ENCODE results near the gene HOXB8.

The HOXB8 gene

DNA sequence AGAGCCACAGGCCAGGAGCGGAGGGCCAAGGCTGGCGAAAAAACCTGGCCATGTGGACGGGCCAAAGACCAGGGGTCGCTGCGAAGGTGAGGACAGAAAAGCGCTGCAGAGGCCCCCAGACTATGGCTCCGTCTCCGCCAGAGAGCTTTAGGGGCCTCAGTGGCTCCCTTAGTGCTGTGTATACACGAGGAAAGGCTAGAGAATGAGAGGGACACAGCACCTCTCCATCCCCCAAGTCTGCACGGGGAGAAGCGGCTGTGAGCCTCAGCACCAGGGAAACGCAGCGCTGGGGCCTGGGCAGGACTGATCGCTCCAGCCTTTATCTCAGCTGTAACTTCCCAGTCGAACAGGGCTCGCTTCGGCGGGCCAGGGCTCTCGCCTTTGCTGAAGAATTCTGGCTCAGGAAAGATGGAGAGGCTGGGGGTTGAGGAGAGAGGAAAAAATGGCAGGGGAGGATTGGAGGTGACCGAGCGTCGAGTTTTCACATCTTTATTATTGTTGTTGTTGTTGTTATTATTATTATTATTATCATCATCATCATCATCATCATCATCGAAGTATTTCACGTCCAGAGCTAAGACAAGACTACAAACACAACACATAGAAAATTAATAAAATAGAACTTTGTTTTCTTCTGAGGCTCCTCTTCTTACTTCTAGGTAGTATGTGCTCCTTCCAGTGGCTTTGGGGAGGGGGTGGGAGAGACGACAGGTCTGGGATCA is 19.7 kb downstream of the HOXB8 start:
- Mint-ChIP-seq H3K4me3 (peak overlapping the region; percentile 91 to 98 (median 94)), H3K27ac (peak overlapping the region in 1 of 3 experiments; percentile 92), H3K36me3 (ENCODE audit: low read depth) (peaks cover 53% of the 10 kb centered on the region), H3K27me3 (ENCODE audit: low read depth) (peaks cover 92% of the 10 kb centered on the region), H3K4me1 (peaks cover 84% of the 10 kb centered on the region), H3K9me3 (no peaks in the 10 kb centered on the region)
- TF ChIP-seq, protein P1, sequence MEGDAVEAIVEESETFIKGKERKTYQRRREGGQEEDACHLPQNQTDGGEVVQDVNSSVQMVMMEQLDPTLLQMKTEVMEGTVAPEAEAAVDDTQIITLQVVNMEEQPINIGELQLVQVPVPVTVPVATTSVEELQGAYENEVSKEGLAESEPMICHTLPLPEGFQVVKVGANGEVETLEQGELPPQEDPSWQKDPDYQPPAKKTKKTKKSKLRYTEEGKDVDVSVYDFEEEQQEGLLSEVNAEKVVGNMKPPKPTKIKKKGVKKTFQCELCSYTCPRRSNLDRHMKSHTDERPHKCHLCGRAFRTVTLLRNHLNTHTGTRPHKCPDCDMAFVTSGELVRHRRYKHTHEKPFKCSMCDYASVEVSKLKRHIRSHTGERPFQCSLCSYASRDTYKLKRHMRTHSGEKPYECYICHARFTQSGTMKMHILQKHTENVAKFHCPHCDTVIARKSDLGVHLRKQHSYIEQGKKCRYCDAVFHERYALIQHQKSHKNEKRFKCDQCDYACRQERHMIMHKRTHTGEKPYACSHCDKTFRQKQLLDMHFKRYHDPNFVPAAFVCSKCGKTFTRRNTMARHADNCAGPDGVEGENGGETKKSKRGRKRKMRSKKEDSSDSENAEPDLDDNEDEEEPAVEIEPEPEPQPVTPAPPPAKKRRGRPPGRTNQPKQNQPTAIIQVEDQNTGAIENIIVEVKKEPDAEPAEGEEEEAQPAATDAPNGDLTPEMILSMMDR (IDR thresholded peaks at IDR 0.05; ENCODE audit: unreplicated experiment in 3 of 3) = no peak

DNA sequence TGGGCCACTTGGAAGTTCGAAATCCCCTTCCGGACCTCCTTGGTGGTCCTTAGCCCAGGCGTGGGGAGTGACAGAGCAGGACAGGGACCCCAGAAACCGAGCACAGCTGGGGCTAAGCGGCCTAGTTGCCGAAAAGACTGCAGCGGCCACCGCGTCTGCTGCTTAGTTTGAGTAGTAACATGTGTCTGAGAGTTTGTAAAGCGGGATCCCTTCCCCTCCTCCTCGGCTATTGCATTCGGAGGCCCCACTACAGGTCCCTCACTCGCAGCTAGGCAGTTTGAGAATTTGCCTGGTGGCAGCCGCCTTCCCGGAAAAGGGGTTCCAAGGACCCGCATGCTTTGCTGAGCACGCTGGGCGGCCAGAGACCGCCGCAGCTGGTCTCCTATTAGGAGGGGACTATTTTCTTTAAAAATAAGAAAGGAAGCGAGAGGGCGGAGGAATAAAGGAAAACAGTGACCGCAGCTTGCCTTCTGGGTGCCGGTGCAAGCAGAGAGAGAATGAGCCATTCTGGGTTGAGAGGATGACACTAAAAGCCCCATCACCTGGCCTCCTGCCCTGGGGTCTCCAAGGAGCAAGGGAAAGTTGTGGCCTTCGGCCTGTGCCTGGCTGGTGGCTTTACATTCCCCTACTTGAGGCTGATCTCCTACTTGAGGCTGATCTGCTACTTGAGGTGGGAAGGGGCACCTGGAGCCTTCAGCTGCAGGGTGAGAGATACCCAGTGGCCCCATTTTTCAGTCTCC is 20.4 kb downstream of the HOXB8 start:
- H3K36me3 Mint-ChIP-seq (ENCODE audit: low read depth) = peaks cover 60% of the 10 kb centered on the region
- H3K9me3 Mint-ChIP-seq = no peaks in the 10 kb centered on the region
- peaks cover 91% of the 10 kb centered on the region for H3K27me3 Mint-ChIP-seq (ENCODE audit: low read depth)
- TF ChIP-seq, protein P1 (IDR thresholded peaks at IDR 0.05; ENCODE audit: unreplicated experiment in 3 of 3) = no peak
- H3K4me1 Mint-ChIP-seq = peaks cover 84% of the 10 kb centered on the region
- peak overlapping the region; percentile 91 to 98 (median 94) for H3K4me3 Mint-ChIP-seq
- H3K27ac Mint-ChIP-seq = peak overlapping the region in 1 of 3 experiments; percentile 92

DNA sequence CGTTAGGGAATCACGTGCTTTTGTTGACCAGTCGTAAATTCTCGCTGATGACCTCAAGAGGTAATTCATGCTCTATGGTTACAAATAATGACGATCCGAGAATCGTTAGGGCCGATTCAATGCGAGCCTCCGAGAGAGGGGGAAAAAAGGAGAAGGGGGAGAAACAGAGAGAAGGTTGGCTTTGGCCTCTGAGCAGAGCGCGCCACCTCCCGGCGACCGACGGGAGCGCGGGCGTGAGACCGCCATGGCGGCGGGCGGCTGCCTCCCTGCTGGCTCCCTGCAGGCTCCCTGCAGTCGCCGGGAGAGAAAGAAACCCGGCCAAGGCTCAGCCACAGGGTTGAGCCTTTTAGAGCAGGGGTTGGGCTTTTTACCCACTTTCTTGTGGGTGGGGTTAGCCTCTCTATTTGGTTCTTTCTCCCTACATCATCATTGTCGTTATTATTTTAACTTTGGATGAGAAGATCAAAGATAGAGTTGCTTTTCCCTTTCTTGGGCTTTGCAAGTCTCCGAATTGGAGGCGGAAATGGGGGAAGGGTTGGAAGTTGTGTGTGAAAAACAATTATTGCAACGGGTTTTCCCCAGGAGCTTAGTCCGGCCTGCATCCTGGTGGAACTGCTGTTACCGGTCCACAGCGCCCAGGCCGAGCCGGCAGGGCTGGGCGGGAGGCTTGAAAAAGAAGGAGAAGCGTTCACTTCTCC is 21.1 kb downstream of the HOXB8 start:
- peaks cover 82% of the 10 kb centered on the region for H3K4me1 Mint-ChIP-seq
- H3K27ac Mint-ChIP-seq = peak overlapping the region in 1 of 3 experiments; percentile 92
- no peaks in the 10 kb centered on the region for H3K9me3 Mint-ChIP-seq
- peaks cover 90% of the 10 kb centered on the region for H3K27me3 Mint-ChIP-seq (ENCODE audit: low read depth)
- peak overlapping the region; percentile 91 to 98 (median 94) for H3K4me3 Mint-ChIP-seq
- H3K36me3 Mint-ChIP-seq (ENCODE audit: low read depth) = peaks cover 62% of the 10 kb centered on the region
- TF ChIP-seq, protein P1 (IDR thresholded peaks at IDR 0.05; ENCODE audit: unreplicated experiment in 3 of 3) = peak; percentile 94 to 97 (median 95)

DNA sequence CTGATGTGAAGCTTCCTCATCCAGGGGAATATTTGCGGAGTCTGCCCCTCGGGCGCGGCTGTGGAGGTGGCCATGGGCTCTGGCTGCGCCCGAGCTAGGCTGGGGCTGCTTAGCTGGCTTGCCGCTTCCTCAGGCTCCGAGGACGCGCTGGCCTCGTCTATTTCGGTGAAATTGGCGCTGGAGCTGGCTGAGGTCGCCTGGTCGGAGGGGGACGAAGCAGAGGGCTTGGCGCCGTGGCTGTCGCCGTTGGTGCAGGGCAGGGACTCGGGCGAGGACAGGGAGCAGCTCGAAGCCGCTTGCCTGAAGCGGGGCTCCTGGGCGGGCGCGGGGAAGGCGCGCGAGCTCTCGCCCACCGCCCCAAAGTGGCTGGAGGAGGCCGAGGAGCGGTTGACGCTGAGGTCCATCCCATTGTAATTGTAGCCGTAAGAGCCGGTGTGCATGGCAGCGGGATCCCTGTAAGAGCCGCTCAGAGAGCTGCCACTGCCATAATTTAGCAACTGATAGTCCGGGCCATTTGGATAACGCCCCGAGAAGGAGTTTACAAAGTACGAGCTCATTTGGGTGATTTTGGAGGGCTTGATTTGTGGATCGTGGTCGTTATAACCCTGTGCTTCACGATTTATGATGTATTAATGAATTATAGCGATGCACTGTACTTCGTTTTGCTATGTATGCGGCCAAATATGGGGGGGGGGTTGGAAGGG is 21.8 kb downstream of the HOXB8 start, which contains the start of gene HOXB5:
TSS of gene HOXB5 (minus strand) at position 654 of the 704 bp plus-strand sequence. CDS start at position 557, 97 bp downstream.
- Mint-ChIP-seq H3K4me1 (peaks cover 81% of the 10 kb centered on the region), H3K36me3 (ENCODE audit: low read depth) (peaks cover 67% of the 10 kb centered on the region), H3K27me3 (ENCODE audit: low read depth) (peaks cover 90% of the 10 kb centered on the region), H3K9me3 (no peaks in the 10 kb centered on the region), H3K4me3 (peak within 1 kb of the TSS; percentile 91 to 98 (median 94)), H3K27ac (peak within 1 kb of the TSS in 1 of 3 experiments; percentile 92)
- TF ChIP-seq, protein P1 (IDR thresholded peaks at IDR 0.05; ENCODE audit: unreplicated experiment in 3 of 3) = no peak

DNA sequence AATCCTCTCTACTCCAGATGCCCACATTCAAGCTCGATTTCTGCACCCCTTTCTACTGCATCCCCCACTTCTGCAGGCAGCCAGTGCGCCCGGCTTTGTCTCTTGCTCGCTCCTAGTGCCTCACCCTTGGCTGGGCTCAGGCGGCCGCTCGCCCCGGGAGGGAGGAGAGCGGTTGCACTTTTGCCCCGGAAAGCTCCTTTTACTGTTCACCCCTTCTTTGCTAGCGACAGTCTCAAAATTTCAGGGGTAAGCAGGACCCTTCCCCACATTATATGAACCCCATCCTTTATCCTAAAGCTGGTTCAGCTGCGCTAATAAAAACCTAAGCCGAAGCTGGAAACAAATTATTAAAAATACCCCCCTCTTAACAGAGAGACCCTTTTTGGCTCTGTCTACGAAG is 22.5 kb downstream of the HOXB8 start:
- Mint-ChIP-seq H3K36me3 (ENCODE audit: low read depth) (peaks cover 71% of the 10 kb centered on the region), H3K4me3 (peak overlapping the region; percentile 91 to 98 (median 94)), H3K27me3 (ENCODE audit: low read depth) (peaks cover 90% of the 10 kb centered on the region), H3K27ac (peak overlapping the region in 1 of 3 experiments; percentile 92), H3K4me1 (peaks cover 82% of the 10 kb centered on the region), H3K9me3 (no peaks in the 10 kb centered on the region)
- TF ChIP-seq, protein P1 (IDR thresholded peaks at IDR 0.05; ENCODE audit: unreplicated experiment in 3 of 3) = no peak
